ENCODE results near the gene YPEL2. TPM values are rescaled to one million over a fixed set of nuclear protein-coding genes. Genes with fewer than 3 reads are reported as not detected.
A peak's percentile ranks its signal among the peaks of the same experiment; 100 is the strongest.

Gene YPEL2
- total RNA-seq, 1 donor from 2014 or later = 2.7 TPM

DNA sequence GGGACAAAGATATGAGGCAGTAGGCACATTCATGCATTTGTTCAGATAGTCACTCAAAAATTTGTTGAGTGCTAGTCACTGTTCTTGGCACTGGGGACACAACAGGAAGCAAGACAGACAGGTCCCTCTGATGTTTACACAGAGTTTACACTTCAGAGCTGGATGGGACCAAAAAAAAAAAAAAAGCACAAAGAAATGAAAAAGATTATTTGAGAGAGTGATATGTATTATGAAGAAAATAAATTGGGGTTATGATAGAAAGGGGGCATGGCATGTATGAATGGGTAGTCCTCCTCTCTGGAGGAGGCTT lies 3.5 kb upstream of the YPEL2 start:
- no peak overlapping the region for H3K4me3 Mint-ChIP-seq
- H3K27ac Mint-ChIP-seq (ENCODE audit: unreplicated experiment) = no peak overlapping the region
- H3K27me3 Mint-ChIP-seq (ENCODE audit: low read depth) = peaks cover 4% of the 10 kb centered on the region
- no peaks in the 10 kb centered on the region for H3K36me3 Mint-ChIP-seq (ENCODE audit: low read depth)
- no peak for DNase-seq (ENCODE audit: low read depth, low spot score)
- peaks cover 36% of the 10 kb centered on the region for H3K4me1 Mint-ChIP-seq
- H3K9me3 Mint-ChIP-seq = no peaks in the 10 kb centered on the region
- TF ChIP-seq, protein P1, sequence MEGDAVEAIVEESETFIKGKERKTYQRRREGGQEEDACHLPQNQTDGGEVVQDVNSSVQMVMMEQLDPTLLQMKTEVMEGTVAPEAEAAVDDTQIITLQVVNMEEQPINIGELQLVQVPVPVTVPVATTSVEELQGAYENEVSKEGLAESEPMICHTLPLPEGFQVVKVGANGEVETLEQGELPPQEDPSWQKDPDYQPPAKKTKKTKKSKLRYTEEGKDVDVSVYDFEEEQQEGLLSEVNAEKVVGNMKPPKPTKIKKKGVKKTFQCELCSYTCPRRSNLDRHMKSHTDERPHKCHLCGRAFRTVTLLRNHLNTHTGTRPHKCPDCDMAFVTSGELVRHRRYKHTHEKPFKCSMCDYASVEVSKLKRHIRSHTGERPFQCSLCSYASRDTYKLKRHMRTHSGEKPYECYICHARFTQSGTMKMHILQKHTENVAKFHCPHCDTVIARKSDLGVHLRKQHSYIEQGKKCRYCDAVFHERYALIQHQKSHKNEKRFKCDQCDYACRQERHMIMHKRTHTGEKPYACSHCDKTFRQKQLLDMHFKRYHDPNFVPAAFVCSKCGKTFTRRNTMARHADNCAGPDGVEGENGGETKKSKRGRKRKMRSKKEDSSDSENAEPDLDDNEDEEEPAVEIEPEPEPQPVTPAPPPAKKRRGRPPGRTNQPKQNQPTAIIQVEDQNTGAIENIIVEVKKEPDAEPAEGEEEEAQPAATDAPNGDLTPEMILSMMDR (conservative IDR thresholded peaks at IDR 0.05) = no peak

DNA sequence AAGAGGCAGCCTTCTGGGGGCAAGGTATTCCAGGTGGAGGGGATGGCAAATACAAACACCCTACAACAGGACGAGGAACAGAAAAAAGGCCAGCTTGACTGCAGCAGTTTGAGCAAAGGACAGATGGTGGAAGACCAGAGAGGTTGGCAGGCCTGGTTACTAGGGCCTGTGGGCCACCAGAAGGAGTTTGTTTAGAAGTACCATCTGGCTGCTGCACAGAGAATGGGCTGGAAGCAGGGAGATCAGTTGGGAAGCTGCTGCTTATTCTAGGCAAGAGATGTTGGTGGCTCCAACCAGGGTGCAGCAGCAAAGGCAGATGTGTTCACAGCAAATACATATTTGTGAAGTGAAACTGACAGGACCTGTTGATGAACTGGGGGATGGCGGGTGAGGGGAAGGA lies 2.9 kb upstream of the YPEL2 start:
- Mint-ChIP-seq H3K4me1 (peaks cover 39% of the 10 kb centered on the region), H3K36me3 (ENCODE audit: low read depth) (no peaks in the 10 kb centered on the region), H3K27ac (ENCODE audit: unreplicated experiment) (no peak overlapping the region), H3K4me3 (no peak overlapping the region), H3K27me3 (ENCODE audit: low read depth) (peaks cover 10% of the 10 kb centered on the region), H3K9me3 (no peaks in the 10 kb centered on the region)
- TF ChIP-seq, protein P1 (conservative IDR thresholded peaks at IDR 0.05) = no peak
- no peak for DNase-seq (ENCODE audit: low read depth, low spot score)

DNA sequence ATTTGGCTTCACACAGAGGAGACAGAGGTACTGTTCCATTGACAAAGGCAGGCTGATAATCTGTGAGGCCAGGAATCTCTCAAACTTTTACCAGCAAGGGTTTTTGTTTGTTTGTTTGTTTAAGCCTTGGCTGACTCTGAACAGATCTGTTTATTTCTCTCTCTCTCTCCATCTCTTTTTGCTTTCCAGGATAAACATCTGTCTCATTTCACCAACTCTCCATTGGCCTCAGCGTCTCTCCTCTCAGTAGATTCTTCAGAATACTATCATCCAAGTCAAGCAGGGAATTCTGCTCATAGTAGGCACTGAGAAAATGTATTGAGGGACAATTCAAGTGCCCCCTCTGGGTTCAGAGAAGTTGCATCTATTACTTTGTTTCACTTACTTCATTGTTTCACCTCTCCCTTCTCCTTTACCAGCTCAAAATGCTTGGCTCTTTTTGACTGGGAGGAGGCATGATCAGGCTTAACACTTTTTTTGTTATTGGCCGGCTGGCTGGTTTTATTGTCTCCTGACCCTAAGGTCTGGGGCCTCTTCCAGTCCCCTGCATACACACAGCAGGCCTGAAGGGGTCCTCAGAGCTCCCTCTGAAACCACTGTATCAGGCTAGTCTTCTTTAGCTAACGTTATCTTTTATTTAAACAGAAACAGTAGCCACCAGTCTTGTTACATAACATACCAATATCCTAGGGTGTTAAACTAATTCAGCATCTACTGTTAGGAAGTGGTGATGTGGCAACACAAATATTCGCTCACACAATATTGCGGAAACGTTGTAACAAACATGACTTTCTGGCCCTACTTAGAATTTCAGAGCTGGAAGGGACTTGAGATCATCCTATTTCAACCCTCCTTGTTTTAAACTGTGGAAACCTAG lies 2.0 kb upstream of the YPEL2 start:
- no peaks in the 10 kb centered on the region for H3K36me3 Mint-ChIP-seq (ENCODE audit: low read depth)
- peaks cover 39% of the 10 kb centered on the region for H3K4me1 Mint-ChIP-seq
- H3K9me3 Mint-ChIP-seq = no peaks in the 10 kb centered on the region
- peaks cover 18% of the 10 kb centered on the region for H3K27me3 Mint-ChIP-seq (ENCODE audit: low read depth)
- H3K27ac Mint-ChIP-seq (ENCODE audit: unreplicated experiment) = peak overlapping the region; percentile 64
- TF ChIP-seq, protein P1 (conservative IDR thresholded peaks at IDR 0.05) = peak; percentile 79
- peak; percentile 40 for DNase-seq (ENCODE audit: low read depth, low spot score)
- peak overlapping the region; percentile 79 for H3K4me3 Mint-ChIP-seq

DNA sequence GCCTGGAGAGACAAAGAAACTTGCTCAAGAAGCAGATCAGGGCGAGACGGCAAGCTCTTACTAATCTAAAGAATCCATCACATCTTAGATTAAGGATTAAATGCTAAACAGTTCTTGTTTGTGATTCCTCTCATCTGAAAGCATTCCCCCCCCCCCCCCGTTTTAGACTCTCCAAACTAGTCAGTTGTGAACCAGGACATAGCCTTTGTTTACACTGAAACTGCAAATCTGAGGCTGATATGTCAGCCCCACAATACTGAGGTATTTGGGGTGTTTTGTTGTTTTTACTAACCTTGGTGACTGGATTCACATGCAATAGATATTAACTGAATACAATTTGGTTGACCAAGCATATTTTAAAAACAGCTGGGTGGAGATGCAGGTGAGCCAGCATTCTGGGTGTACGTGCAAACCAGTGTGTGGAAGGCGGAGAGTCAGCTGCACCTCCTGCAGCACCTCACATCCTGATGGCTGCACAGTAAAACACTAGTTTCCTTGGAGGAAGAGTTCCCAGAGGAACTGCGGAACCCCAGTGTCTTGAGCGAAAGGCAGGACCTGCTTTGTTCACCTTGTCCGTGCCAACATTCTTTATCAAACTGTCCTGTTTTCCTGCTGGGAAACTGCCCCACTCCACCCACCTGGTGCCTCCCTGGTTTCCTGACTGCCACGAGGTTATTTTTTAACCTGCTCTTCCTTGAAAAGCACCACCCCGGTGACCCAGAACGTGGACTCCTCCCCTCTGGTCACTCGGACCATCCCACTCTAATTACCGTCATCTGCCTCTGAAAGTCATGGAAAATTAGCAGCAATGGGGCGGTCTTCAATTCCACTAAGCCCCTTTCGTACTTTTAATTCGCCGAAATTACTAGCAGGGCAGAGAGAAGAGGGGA lies 1.2 kb upstream of the YPEL2 start:
- peaks cover 39% of the 10 kb centered on the region for H3K4me1 Mint-ChIP-seq
- no peaks in the 10 kb centered on the region for H3K36me3 Mint-ChIP-seq (ENCODE audit: low read depth)

More for the DNA sequence above, 1.2 kb upstream of the YPEL2 start:
- Mint-ChIP-seq H3K9me3 (no peaks in the 10 kb centered on the region), H3K27me3 (ENCODE audit: low read depth) (peaks cover 26% of the 10 kb centered on the region), H3K4me3 (peak overlapping the region; percentile 79), H3K27ac (ENCODE audit: unreplicated experiment) (no peak overlapping the region)
- no peak for DNase-seq (ENCODE audit: low read depth, low spot score)
- TF ChIP-seq, protein P1 (conservative IDR thresholded peaks at IDR 0.05) = no peak
